Keratinocyte (primary cell): ENCODE measurements around the gene NT5DC4. TPM values are rescaled to one million over a fixed set of nuclear protein-coding genes. Genes with fewer than 3 reads are reported as not detected.

Source experiments
- DNase-seq: peaks from one replicate; pipeline ENCODE4 v3.0.0-alpha.2; 2011; ENCODE audit warnings: low read depth, missing footprints, low spot score
- FAIRE-seq: peaks from 2 replicates; lab custom pipeline; 2011; peaks lifted over from hg19 to GRCh38; lab: Jason Lieb, UNC
- H2AFZ ChIP-seq: 2 replicates; pipeline ENCODE4 v1.6.0; 2012; ENCODE audit warnings: low read length, control low read depth, inconsistent platforms; ENCODE audit not compliant: control insufficient read depth
- H3K27ac ChIP-seq: 2 replicates; pipeline ENCODE4 v1.5.1; 2011; ENCODE audit warnings: low read length; ENCODE audit not compliant: control insufficient read depth, insufficient read depth
- H3K27me3 ChIP-seq: 3 replicates; pipeline ENCODE4 v1.6.0; 2011; ENCODE audit warnings: low read length; ENCODE audit not compliant: control insufficient read depth, insufficient read depth; ENCODE audit errors: extremely low read depth
- H3K36me3 ChIP-seq, 2 experiments: 2 replicates in 1 of 2; 3 replicates in 1 of 2; pipeline ENCODE4 v1.5.1; 2011; ENCODE audit warnings: low read length in 2 of 2, mild to moderate bottlenecking in 1 of 2; ENCODE audit not compliant: control insufficient read depth in 2 of 2, insufficient read depth in 2 of 2; ENCODE audit errors: extremely low read depth in 1 of 2
- H3K4me1 ChIP-seq: 3 replicates; pipeline ENCODE4 v1.5.1; 2011; ENCODE audit warnings: low read length; ENCODE audit not compliant: control insufficient read depth, insufficient read depth; ENCODE audit errors: extremely low read depth
- H3K4me2 ChIP-seq: 3 replicates; pipeline ENCODE4 v1.6.0; 2011; ENCODE audit warnings: low read depth, low read length; ENCODE audit not compliant: control insufficient read depth, insufficient read depth; ENCODE audit errors: extremely low read depth
- H3K4me3 ChIP-seq, 3 experiments: fragments of 200-600 bp in 1 of 3; sonication (generic) in 1 of 3; 2 replicates in 2 of 3; 3 replicates in 1 of 3; pipeline ENCODE4 v1.5.1; 2011 to 2016; ENCODE audit warnings: low read length in 3 of 3, mild to moderate bottlenecking in 3 of 3, control low read depth in 2 of 3, inconsistent platforms in 1 of 3, low read depth in 1 of 3, mixed read lengths in 1 of 3, mixed run types in 1 of 3, moderate library complexity in 1 of 3; ENCODE audit not compliant: control insufficient read depth in 2 of 3, insufficient read depth in 2 of 3; ENCODE audit errors: extremely low read depth in 1 of 3
- H3K79me2 ChIP-seq: 2 replicates; pipeline ENCODE4 v1.6.0; 2012; ENCODE audit warnings: low read length; ENCODE audit not compliant: control insufficient read depth, insufficient read depth
- H3K9ac ChIP-seq: 3 replicates; pipeline ENCODE4 v1.6.0; 2011; ENCODE audit warnings: low read length; ENCODE audit not compliant: control insufficient read depth, insufficient read depth; ENCODE audit errors: extremely low read depth
- H3K9me1 ChIP-seq: 3 replicates; pipeline ENCODE4 v1.6.0; 2011; ENCODE audit warnings: low read length; ENCODE audit not compliant: control insufficient read depth, insufficient read depth; ENCODE audit errors: extremely low read depth
- H3K9me3 ChIP-seq: 2 replicates; pipeline ENCODE4 v1.5.1; 2012; ENCODE audit warnings: low read depth, low read length; ENCODE audit not compliant: control insufficient read depth
- H4K20me1 ChIP-seq: 3 replicates; pipeline ENCODE4 v1.6.0; 2011; ENCODE audit warnings: low read length; ENCODE audit not compliant: control insufficient read depth, insufficient read depth; ENCODE audit errors: extremely low read depth
- EZH2 ChIP-seq: IDR thresholded peaks from one replicate; pipeline ENCODE4 v1.6.1; 2012; ENCODE audit warnings: inconsistent platforms, mild to moderate bottlenecking, low read length, moderate library complexity
- dilution Hi-C: fragments of 300-500 bp; cut with MboI; formaldehyde crosslinking; loops from one replicate; pipeline ENCODE4 v1.7.0; 2020; ENCODE audit warnings: low sequenced_read_pairs; ENCODE audit not compliant: extremely low pct_ligation_motif_present
- polyA plus RNA-seq, 5 experiments: library from polyadenylated mRNA; depleted of rRNA in 3 of 5; stranded (reverse) in 3 of 5; stranded (forward) in 1 of 5; unstranded in 1 of 5; fragments of >200 nt; gene quantifications; 1 replicate in 1 of 5; 2 replicates in 3 of 5; 3 replicates in 1 of 5; pipeline versions ENCODE4 v1.2.1 to v1.2.3, GENCODE V29; 2011 to 2012; ENCODE audit warnings: missing spikeins in 2 of 5, low read depth in 1 of 5, low replicate concordance in 1 of 5
- TF ChIP-seq, protein P1 (sequence below), 3 experiments: IDR thresholded peaks in 1 of 3; conservative IDR thresholded peaks in 1 of 3; optimal IDR thresholded peaks in 1 of 3; 2 replicates in 2 of 3; 3 replicates in 1 of 3; pipeline versions ENCODE3 to v1.5.1; 2011; ENCODE audit warnings: low read length in 3 of 3, mild to moderate bottlenecking in 3 of 3, moderate library complexity in 2 of 3, control low read depth in 1 of 3, inconsistent platforms in 1 of 3; ENCODE audit not compliant: insufficient read depth in 2 of 3; ENCODE audit errors: extremely low read depth in 1 of 3

Gene NT5DC4
- polyA plus RNA-seq, 1 donor (not counting 4 experiments of a cell fraction or from before 2014, with no cell fraction given), result 1.00 TPM

DNA sequence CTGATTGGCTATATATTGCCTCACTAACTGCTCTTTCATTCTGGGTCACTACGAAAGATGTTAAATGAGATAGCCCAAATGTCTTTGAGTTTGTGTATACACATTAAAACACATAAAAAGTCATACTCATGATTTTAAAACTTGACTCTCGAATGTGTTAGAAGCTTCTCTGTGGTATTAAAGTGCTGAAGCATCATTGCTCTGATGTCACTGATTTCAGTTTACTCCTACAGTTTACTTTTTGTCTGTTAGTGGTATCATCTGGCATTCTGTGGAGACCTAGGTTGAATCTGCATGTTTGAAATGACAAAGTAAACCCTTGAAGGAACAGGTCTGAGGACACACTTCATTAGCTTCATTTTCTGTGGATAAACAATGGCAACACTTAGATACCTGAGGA, 10.7 kb downstream of the NT5DC4 start:
- Histone ChIP-seq H3K4me3 (no peak overlapping the region), H3K27ac (no peak overlapping the region), H2AFZ (no peak overlapping the region), H3K79me2 (no peaks in the 10 kb centered on the region), H3K4me1 (peaks cover 2% of the 10 kb centered on the region), H3K27me3 (no peaks in the 10 kb centered on the region), H3K9ac (no peak overlapping the region), H3K36me3 (peaks cover 0 to 2% of the 10 kb centered on the region in 2 experiments), H3K9me3 (no peaks in the 10 kb centered on the region), H3K4me2 (no peak overlapping the region), H3K9me1 (no peaks in the 10 kb centered on the region), H4K20me1 (no peaks in the 10 kb centered on the region)
- no peak for TF ChIP-seq EZH2
- TF ChIP-seq, protein P1, sequence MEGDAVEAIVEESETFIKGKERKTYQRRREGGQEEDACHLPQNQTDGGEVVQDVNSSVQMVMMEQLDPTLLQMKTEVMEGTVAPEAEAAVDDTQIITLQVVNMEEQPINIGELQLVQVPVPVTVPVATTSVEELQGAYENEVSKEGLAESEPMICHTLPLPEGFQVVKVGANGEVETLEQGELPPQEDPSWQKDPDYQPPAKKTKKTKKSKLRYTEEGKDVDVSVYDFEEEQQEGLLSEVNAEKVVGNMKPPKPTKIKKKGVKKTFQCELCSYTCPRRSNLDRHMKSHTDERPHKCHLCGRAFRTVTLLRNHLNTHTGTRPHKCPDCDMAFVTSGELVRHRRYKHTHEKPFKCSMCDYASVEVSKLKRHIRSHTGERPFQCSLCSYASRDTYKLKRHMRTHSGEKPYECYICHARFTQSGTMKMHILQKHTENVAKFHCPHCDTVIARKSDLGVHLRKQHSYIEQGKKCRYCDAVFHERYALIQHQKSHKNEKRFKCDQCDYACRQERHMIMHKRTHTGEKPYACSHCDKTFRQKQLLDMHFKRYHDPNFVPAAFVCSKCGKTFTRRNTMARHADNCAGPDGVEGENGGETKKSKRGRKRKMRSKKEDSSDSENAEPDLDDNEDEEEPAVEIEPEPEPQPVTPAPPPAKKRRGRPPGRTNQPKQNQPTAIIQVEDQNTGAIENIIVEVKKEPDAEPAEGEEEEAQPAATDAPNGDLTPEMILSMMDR (optimal IDR thresholded peaks at IDR 0.05 in 1 of 3, IDR thresholded peaks at IDR 0.05 in 1 of 3, conservative IDR thresholded peaks at IDR 0.05 in 1 of 3; ENCODE audit: extremely low read depth in 1 of 3, insufficient read depth in 2 of 3, low read length in 3 of 3), result no peak
- FAIRE-seq (no peak), DNase-seq (no peak)
- dilution Hi-C loops, result no loop called here

GRCh38 chr2:112733456-112733855, 12.6 kb downstream of the NT5DC4 start:
- no peak overlapping the region for H2AFZ ChIP-seq
- FAIRE-seq, result no peak
- no peak overlapping the region for H3K4me3 ChIP-seq
- no peak overlapping the region for H3K27ac ChIP-seq
- no peak for DNase-seq
- no peaks in the 10 kb centered on the region for H3K4me1 ChIP-seq
- TF ChIP-seq, protein P1 (optimal IDR thresholded peaks at IDR 0.05 in 1 of 3, IDR thresholded peaks at IDR 0.05 in 1 of 3, conservative IDR thresholded peaks at IDR 0.05 in 1 of 3; ENCODE audit: extremely low read depth in 1 of 3, insufficient read depth in 2 of 3, low read length in 3 of 3), result no peak
- H3K4me2 ChIP-seq, result no peak overlapping the region
- H3K36me3 ChIP-seq, result peaks cover 2 to 7% of the 10 kb centered on the region in 2 experiments
- no peaks in the 10 kb centered on the region for H3K79me2 ChIP-seq
- no peaks in the 10 kb centered on the region for H3K27me3 ChIP-seq
- H3K9ac ChIP-seq, result no peak overlapping the region
- no peaks in the 10 kb centered on the region for H3K9me3 ChIP-seq
- dilution Hi-C loops, result no loop called here
- H3K9me1 ChIP-seq, result no peaks in the 10 kb centered on the region
- H4K20me1 ChIP-seq, result no peaks in the 10 kb centered on the region
